HL-60 (cell line): ENCODE measurements around the gene UBE2E2.
"Not testable (repeated sequence)": the region's sequence is repeated elsewhere in the genome, so short reads cannot be mapped to it uniquely, and the experiment has no call there.

Experiments
- DNase-seq, 2 experiments: peaks; one replicate each; pipeline ENCODE4 v3.0.0-alpha.2; 2010 to 2020; ENCODE audit warnings: low read depth in 1 of 2, low spot score in 1 of 2
- H3K27ac ChIP-seq: fragments of 250-450 bp; sonication (Bioruptor Pico); replicated peaks from 2 replicates; pipeline ENCODE4 v1.5.1; 2020; ENCODE audit warnings: mild to moderate bottlenecking, moderate library complexity
- H3K27me3 ChIP-seq: fragments of 250-450 bp; sonication (Bioruptor Pico); 2 replicates; pipeline ENCODE4 v1.5.1; 2021; ENCODE audit warnings: mild to moderate bottlenecking, moderate library complexity; ENCODE audit not compliant: insufficient read depth, poor library complexity, severe bottlenecking
- H3K4me3 ChIP-seq: replicated peaks from 2 replicates; pipeline ENCODE4 v1.5.1; 2011; ENCODE audit warnings: mild to moderate bottlenecking, control low read depth, low read length; ENCODE audit not compliant: insufficient read depth
- CTCF ChIP-seq: IDR thresholded peaks from one replicate; pipeline ENCODE4 v1.5.1; 2011; ENCODE audit warnings: low read length, control low read depth, inconsistent platforms; ENCODE audit not compliant: insufficient read depth
- GABPA ChIP-seq: IDR thresholded peaks from 2 replicates; pipeline ENCODE4 v1.6.1; 2012; ENCODE audit warnings: low read depth
- POLR2AphosphoS5 ChIP-seq: IDR thresholded peaks from 2 replicates; pipeline ENCODE4 v1.6.1; 2012; ENCODE audit warnings: low read depth
- REST ChIP-seq: IDR thresholded peaks from 2 replicates; pipeline ENCODE4 v1.6.1; 2012; ENCODE audit warnings: low read depth; ENCODE audit not compliant: insufficient replicate concordance
- SPI1 ChIP-seq: IDR thresholded peaks from 2 replicates; pipeline ENCODE4 v1.6.1; 2012; ENCODE audit warnings: low read depth, mild to moderate bottlenecking, borderline replicate concordance

UBE2E2 gene

GRCh38 chr3:23341147-23341838 is 138.2 kb downstream of the UBE2E2 start:
- no peak for DNase-seq
- no peaks in the 10 kb centered on the region for H3K27me3 ChIP-seq
- no peak overlapping the region for H3K4me3 ChIP-seq
- no peak overlapping the region for H3K27ac ChIP-seq
- no peak for TF ChIP-seq POLR2AphosphoS5
- peak; percentile 41; the same call in 1 of the 2 replicates for TF ChIP-seq SPI1

GRCh38 chr3:23342343-23342742 is 139.2 kb downstream of the UBE2E2 start:
- no peak overlapping the region for H3K27ac ChIP-seq
- H3K4me3 ChIP-seq = no peak overlapping the region
- no peaks in the 10 kb centered on the region for H3K27me3 ChIP-seq
- TF ChIP-seq CTCF (no peak), GABPA (no peak), REST (no peak), POLR2AphosphoS5 (no peak), SPI1 (no peak)
- DNase-seq = no peak

- Histone ChIP-seq H3K27ac (no peak overlapping the region), H3K27me3 (no peaks in the 10 kb centered on the region), H3K4me3 (no peak overlapping the region)
- TF ChIP-seq GABPA = no peak
- no peak for TF ChIP-seq REST
- no peak for TF ChIP-seq SPI1
- TF ChIP-seq CTCF = no peak
- TF ChIP-seq POLR2AphosphoS5 = no peak
- DNase-seq = no peak
Measured at GRCh38 chr3:23343509-23343908, 140.4 kb downstream of the UBE2E2 start.

GRCh38 chr3:23344886-23345285 is 141.8 kb downstream of the UBE2E2 start:
- Histone ChIP-seq H3K27ac (no peak overlapping the region), H3K27me3 (no peaks in the 10 kb centered on the region), H3K4me3 (no peak overlapping the region)
- no peak for DNase-seq
- TF ChIP-seq REST = no peak
- TF ChIP-seq SPI1 = no peak
- no peak for TF ChIP-seq POLR2AphosphoS5
- TF ChIP-seq GABPA = no peak
- no peak for TF ChIP-seq CTCF

GRCh38 chr3:23349444-23349843 is 146.3 kb downstream of the UBE2E2 start:
- H3K27ac ChIP-seq, H3K4me3 ChIP-seq, H3K27me3 ChIP-seq, DNase-seq: not testable (repeated sequence)
